HCT116 (cell line): ENCODE results near the gene SIK3. TPM values are rescaled to one million over a fixed set of nuclear protein-coding genes. Genes with fewer than 3 reads are reported as not detected.

Source experiments
- ATAC-seq: fragments of 200-7000 bp; cut with Tn5 transposase; 2 replicates; pipeline ENCODE4 v1.9.1; 2020; ENCODE audit warnings: mild to moderate bottlenecking, moderate library complexity
- BruUV-seq: library from RNA; stranded (reverse); fragments of 400-500 nt; replicated peaks from 2 replicates; lab custom pipeline; 2021; lab: Mats Ljungman, UMichigan
- CTCF ChIA-PET: fragments of 300-600 bp; sonication (Branson Sonifier 250); formaldehyde crosslinking; loops from one replicate; lab custom pipeline; 2021; ENCODE audit warnings: antibody characterized with exemption; lab: Charles Lee
- POLR2A ChIA-PET: fragments of 300-600, 350-600 bp; sonication (Branson Sonifier 250); formaldehyde crosslinking; loops from one replicate; lab custom pipeline; 2021; ENCODE audit warnings: antibody characterized with exemption; lab: Charles Lee
- RAD21 ChIA-PET, 2 experiments: fragments of 300-600 bp; sonication (Branson Sonifier 250); formaldehyde crosslinking; loops; one replicate each; lab custom pipeline; 2023; ENCODE audit warnings: low total read pairs in 2 of 2; ENCODE audit not compliant: uncharacterized antibody in 2 of 2, unreplicated experiment in 2 of 2, low non-redundant PET in 1 of 2; lab: Charles Lee
- DNase-seq: peaks from one replicate; pipeline ENCODE4 v3.0.0-alpha.2; 2010; ENCODE audit warnings: low read depth, low spot score
- H2AFZ ChIP-seq: fragments of 200-600 bp; shearing (Covaris generic), sonication (generic); 2 replicates; pipeline ENCODE4 v1.6.1; 2017; ENCODE audit warnings: low read depth, mixed run types, mixed read lengths, antibody characterized with exemption, low read length; ENCODE audit not compliant: poor library complexity, severe bottlenecking
- H3K27ac ChIP-seq: 2 replicates; pipeline ENCODE4 v1.5.1; 2012; ENCODE audit warnings: low read depth, low read length
- H3K27me3 ChIP-seq: fragments of 200-600 bp; sonication (generic); 2 replicates; pipeline ENCODE4 v1.6.1; 2016; ENCODE audit warnings: mixed run types, low read length, mixed read lengths; ENCODE audit not compliant: insufficient read depth
- H3K36me3 ChIP-seq, 2 experiments: fragments of 200-500 bp in 1 of 2; fragments of 200-600 bp in 1 of 2; sonication (Bioruptor generic) in 1 of 2; sonication (generic) in 1 of 2; 2 replicates each; pipeline versions ENCODE4 v1.5.1 to v1.6.1; 2014 to 2016; ENCODE audit warnings: low read length in 2 of 2, inconsistent platforms in 1 of 2, mixed read lengths in 1 of 2, mixed run types in 1 of 2; ENCODE audit not compliant: insufficient read depth in 2 of 2, control insufficient read depth in 1 of 2
- H3K4me1 ChIP-seq, 2 experiments: fragments of 200-600 bp in 1 of 2; sonication (generic) in 1 of 2; 2 replicates each; pipeline versions ENCODE4 v1.5.1 to v1.6.1; 2012 to 2017; ENCODE audit warnings: low read length in 2 of 2, inconsistent platforms in 1 of 2, mild to moderate bottlenecking in 1 of 2, mixed read lengths in 1 of 2, mixed run types in 1 of 2, moderate library complexity in 1 of 2; ENCODE audit not compliant: insufficient read depth in 2 of 2, control insufficient read depth in 1 of 2
- H3K4me2 ChIP-seq: fragments of 200-600 bp; sonication (generic); 2 replicates; pipeline ENCODE4 v1.6.1; 2017; ENCODE audit warnings: mixed run types, low read length, mixed read lengths
- H3K4me3 ChIP-seq, 2 experiments: fragments of 200-600 bp in 1 of 2; sonication (generic) in 1 of 2; replicated peaks in 1 of 2; 2 replicates each; pipeline ENCODE4 v1.5.1; 2011 to 2016; ENCODE audit warnings: low read length in 2 of 2, control low read depth in 1 of 2, low read depth in 1 of 2, mild to moderate bottlenecking in 1 of 2, mixed read lengths in 1 of 2, mixed run types in 1 of 2
- H3K79me2 ChIP-seq: fragments of 200-600 bp; sonication (generic); 2 replicates; pipeline ENCODE4 v1.6.1; 2017; ENCODE audit warnings: mild to moderate bottlenecking, mixed run types, low read length, moderate library complexity, mixed read lengths; ENCODE audit not compliant: insufficient read depth
- H3K9ac ChIP-seq: fragments of 200-600 bp; sonication (generic); 2 replicates; pipeline ENCODE4 v1.6.1; 2016; ENCODE audit warnings: low read length, mixed read lengths
- H3K9me2 ChIP-seq: fragments of 200-600 bp; sonication (generic), shearing (Covaris generic); 2 replicates; pipeline ENCODE4 v1.6.1; 2017; ENCODE audit warnings: mixed run types, mild to moderate bottlenecking, moderate library complexity; ENCODE audit not compliant: insufficient read depth
- H3K9me3 ChIP-seq, 2 experiments: fragments of 200-500 bp in 1 of 2; fragments of 200-600 bp in 1 of 2; sonication (Bioruptor generic) in 1 of 2; sonication (generic) in 1 of 2; 2 replicates each; pipeline ENCODE4 v1.6.1; 2014 to 2017; ENCODE audit warnings: low read length in 2 of 2, mixed read lengths in 2 of 2, inconsistent platforms in 1 of 2, low read depth in 1 of 2, mild to moderate bottlenecking in 1 of 2, mixed run types in 1 of 2, moderate library complexity in 1 of 2; ENCODE audit not compliant: control insufficient read depth in 1 of 2, insufficient read depth in 1 of 2
- H4K20me1 ChIP-seq: fragments of 200-600 bp; sonication (generic), shearing (Covaris generic); 2 replicates; pipeline ENCODE4 v1.6.1; 2017; ENCODE audit warnings: mixed run types, mild to moderate bottlenecking, moderate library complexity; ENCODE audit not compliant: insufficient read depth
- CBX3 ChIP-seq: IDR thresholded peaks from 2 replicates; pipeline ENCODE4 v1.6.1; 2012; ENCODE audit warnings: low read depth
- EGR1 ChIP-seq: IDR thresholded peaks from 2 replicates; pipeline ENCODE4 v1.6.1; 2012; ENCODE audit warnings: low read depth
- EZH2 ChIP-seq: fragments of 200-600 bp; sonication (generic); IDR thresholded peaks from 2 replicates; pipeline ENCODE4 v1.6.1; 2017; ENCODE audit warnings: antibody characterized with exemption, mixed run types
- FOSL1 ChIP-seq: IDR thresholded peaks from 2 replicates; pipeline ENCODE4 v1.6.1; 2012; ENCODE audit warnings: low read depth
- JUND ChIP-seq: IDR thresholded peaks from 2 replicates; pipeline ENCODE4 v1.6.1; 2012
- POLR2AphosphoS5 ChIP-seq: IDR thresholded peaks from 2 replicates; pipeline ENCODE4 v1.6.1; 2011; ENCODE audit warnings: mild to moderate bottlenecking, low read depth, low read length, moderate library complexity
- REST ChIP-seq: IDR thresholded peaks from 2 replicates; pipeline ENCODE4 v1.6.1; 2012; ENCODE audit warnings: low read depth
- SIN3A ChIP-seq: IDR thresholded peaks from 2 replicates; pipeline ENCODE4 v1.6.1; 2012; ENCODE audit warnings: low read depth
- SRF ChIP-seq: IDR thresholded peaks from 2 replicates; pipeline ENCODE4 v1.6.1; 2012; ENCODE audit warnings: low read depth
- TCF7L2 ChIP-seq: IDR thresholded peaks from 2 replicates; pipeline ENCODE4 v1.7.0; 2011; ENCODE audit warnings: borderline replicate concordance, inconsistent platforms; ENCODE audit not compliant: insufficient read depth, insufficient read length; ENCODE audit errors: extremely low read depth
- YY1 ChIP-seq: IDR thresholded peaks from 2 replicates; pipeline ENCODE4 v1.6.1; 2011; ENCODE audit warnings: low read length, low read depth, moderate library complexity, mild to moderate bottlenecking; ENCODE audit not compliant: insufficient replicate concordance; ENCODE audit errors: extremely low read depth
- ZNF274 ChIP-seq: fragments of 200-500 bp; sonication (Bioruptor generic); IDR thresholded peaks from 2 replicates; pipeline ENCODE4 v1.6.1; 2014; ENCODE audit warnings: mild to moderate bottlenecking, low read depth, low read length, inconsistent platforms
- intact Hi-C: fragments of 100-400 bp; cut with micrococcal nuclease; formaldehyde crosslinking; loops from 2 replicates; pipeline ENCODE4 v1.10.0; 2022
- total RNA-seq: library from RNA; stranded (reverse); gene quantifications from one replicate; pipeline ENCODE4 v1.2.1, GENCODE V29; 2021; ENCODE audit not compliant: unreplicated experiment
- TF ChIP-seq, protein P1 (sequence below), 3 experiments: fragments of 200-600 bp in 1 of 3; sonication (generic) in 1 of 3; IDR thresholded peaks in 2 of 3; conservative IDR thresholded peaks in 1 of 3; 2 replicates each; pipeline ENCODE4 v1.5.1; 2012 to 2017; ENCODE audit warnings: low read depth in 2 of 3, low read length in 2 of 3, antibody characterized with exemption in 1 of 3, borderline replicate concordance in 1 of 3, control low read depth in 1 of 3, mild to moderate bottlenecking in 1 of 3, mixed read lengths in 1 of 3, mixed run types in 1 of 3, moderate library complexity in 1 of 3; ENCODE audit not compliant: insufficient read depth in 1 of 3
- TF ChIP-seq, protein P2 (sequence below): IDR thresholded peaks from 2 replicates; pipeline ENCODE4 v1.6.1; 2012
- TF ChIP-seq, protein P3 (sequence below): IDR thresholded peaks from 2 replicates; pipeline ENCODE4 v1.6.1; 2011; ENCODE audit warnings: mild to moderate bottlenecking, low read length, moderate library complexity; ENCODE audit not compliant: insufficient replicate concordance; ENCODE audit errors: extremely low read depth
- TF ChIP-seq, protein P4 (sequence below): IDR thresholded peaks from 2 replicates; pipeline ENCODE4 v1.6.1; 2012

Gene SIK3
- total RNA-seq, 1 experiment from 2014 or later: 21.0 TPM

GRCh38 chr11:117000014-117000737 is 98.1 kb downstream of the SIK3 start:
- POLR2A ChIA-PET: no interaction called here
- Histone ChIP-seq H3K4me3 (no peak overlapping the region), H3K27ac (no peak overlapping the region), H4K20me1 (peaks cover 3% of the 10 kb centered on the region; the same call in 1 of the 2 replicates), H2AFZ (no peak overlapping the region), H3K79me2 (peaks cover 33% of the 10 kb centered on the region), H3K9me3 (no peaks in the 10 kb centered on the region), H3K4me2 (no peak overlapping the region), H3K9ac (no peak overlapping the region), H3K36me3 (no peaks in the 10 kb centered on the region), H3K27me3 (no peaks in the 10 kb centered on the region), H3K4me1 (no peaks in the 10 kb centered on the region), H3K9me2 (no peaks in the 10 kb centered on the region)
- CTCF ChIA-PET: no interaction called here
- intact Hi-C loops: no loop called here
- no TSS peak for BruUV-seq
- ATAC-seq (no peak), DNase-seq (no peak)
- no peak for TF ChIP-seq EGR1
- no peak for TF ChIP-seq TCF7L2
- no peak for TF ChIP-seq POLR2AphosphoS5
- TF ChIP-seq, protein P1, sequence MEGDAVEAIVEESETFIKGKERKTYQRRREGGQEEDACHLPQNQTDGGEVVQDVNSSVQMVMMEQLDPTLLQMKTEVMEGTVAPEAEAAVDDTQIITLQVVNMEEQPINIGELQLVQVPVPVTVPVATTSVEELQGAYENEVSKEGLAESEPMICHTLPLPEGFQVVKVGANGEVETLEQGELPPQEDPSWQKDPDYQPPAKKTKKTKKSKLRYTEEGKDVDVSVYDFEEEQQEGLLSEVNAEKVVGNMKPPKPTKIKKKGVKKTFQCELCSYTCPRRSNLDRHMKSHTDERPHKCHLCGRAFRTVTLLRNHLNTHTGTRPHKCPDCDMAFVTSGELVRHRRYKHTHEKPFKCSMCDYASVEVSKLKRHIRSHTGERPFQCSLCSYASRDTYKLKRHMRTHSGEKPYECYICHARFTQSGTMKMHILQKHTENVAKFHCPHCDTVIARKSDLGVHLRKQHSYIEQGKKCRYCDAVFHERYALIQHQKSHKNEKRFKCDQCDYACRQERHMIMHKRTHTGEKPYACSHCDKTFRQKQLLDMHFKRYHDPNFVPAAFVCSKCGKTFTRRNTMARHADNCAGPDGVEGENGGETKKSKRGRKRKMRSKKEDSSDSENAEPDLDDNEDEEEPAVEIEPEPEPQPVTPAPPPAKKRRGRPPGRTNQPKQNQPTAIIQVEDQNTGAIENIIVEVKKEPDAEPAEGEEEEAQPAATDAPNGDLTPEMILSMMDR (IDR thresholded peaks at IDR 0.05 in 2 of 3, conservative IDR thresholded peaks at IDR 0.05 in 1 of 3; ENCODE audit: borderline replicate concordance in 1 of 3, insufficient read depth in 1 of 3, low read depth in 2 of 3, low read length in 2 of 3): no peak
- TF ChIP-seq, protein P2, sequence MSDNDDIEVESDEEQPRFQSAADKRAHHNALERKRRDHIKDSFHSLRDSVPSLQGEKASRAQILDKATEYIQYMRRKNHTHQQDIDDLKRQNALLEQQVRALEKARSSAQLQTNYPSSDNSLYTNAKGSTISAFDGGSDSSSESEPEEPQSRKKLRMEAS: no peak
- TF ChIP-seq, protein P3, sequence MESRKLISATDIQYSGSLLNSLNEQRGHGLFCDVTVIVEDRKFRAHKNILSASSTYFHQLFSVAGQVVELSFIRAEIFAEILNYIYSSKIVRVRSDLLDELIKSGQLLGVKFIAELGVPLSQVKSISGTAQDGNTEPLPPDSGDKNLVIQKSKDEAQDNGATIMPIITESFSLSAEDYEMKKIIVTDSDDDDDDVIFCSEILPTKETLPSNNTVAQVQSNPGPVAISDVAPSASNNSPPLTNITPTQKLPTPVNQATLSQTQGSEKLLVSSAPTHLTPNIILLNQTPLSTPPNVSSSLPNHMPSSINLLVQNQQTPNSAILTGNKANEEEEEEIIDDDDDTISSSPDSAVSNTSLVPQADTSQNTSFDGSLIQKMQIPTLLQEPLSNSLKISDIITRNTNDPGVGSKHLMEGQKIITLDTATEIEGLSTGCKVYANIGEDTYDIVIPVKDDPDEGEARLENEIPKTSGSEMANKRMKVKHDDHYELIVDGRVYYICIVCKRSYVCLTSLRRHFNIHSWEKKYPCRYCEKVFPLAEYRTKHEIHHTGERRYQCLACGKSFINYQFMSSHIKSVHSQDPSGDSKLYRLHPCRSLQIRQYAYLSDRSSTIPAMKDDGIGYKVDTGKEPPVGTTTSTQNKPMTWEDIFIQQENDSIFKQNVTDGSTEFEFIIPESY: no peak
- no peak for TF ChIP-seq ZNF274
- TF ChIP-seq, protein P4, sequence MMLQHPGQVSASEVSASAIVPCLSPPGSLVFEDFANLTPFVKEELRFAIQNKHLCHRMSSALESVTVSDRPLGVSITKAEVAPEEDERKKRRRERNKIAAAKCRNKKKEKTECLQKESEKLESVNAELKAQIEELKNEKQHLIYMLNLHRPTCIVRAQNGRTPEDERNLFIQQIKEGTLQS: no peak
- TF ChIP-seq EZH2: no peak
- TF ChIP-seq SIN3A: no peak
- TF ChIP-seq YY1: no peak
- no peak for TF ChIP-seq JUND
- no peak for TF ChIP-seq SRF
- TF ChIP-seq CBX3: no peak
- no peak for TF ChIP-seq FOSL1
- TF ChIP-seq REST: no peak
- RAD21 ChIA-PET: no interaction called here
